Measurements from ENCODE around the gene KCNK6. TPM values are rescaled to one million over a fixed set of nuclear protein-coding genes. Genes with fewer than 3 reads are reported as not detected.
"Not testable (repeated sequence)": the region's sequence is repeated elsewhere in the genome, so short reads cannot be mapped to it uniquely, and the experiment has no call there.

The KCNK6 gene
- total RNA-seq, 1 donor from 2014 or later = 2.7 TPM

- Mint-ChIP-seq H3K4me1 (ENCODE audit: low read depth, unreplicated experiment) (peaks cover 4% of the 10 kb centered on the region), H3K9me3 (ENCODE audit: unreplicated experiment) (peaks cover 12% of the 10 kb centered on the region), H3K27ac (ENCODE audit: unreplicated experiment) (peak overlapping the region; percentile 84), H3K4me3 (ENCODE audit: unreplicated experiment) (peak overlapping the region; percentile 90), H3K36me3 (ENCODE audit: unreplicated experiment) (no peaks in the 10 kb centered on the region), H3K27me3 (ENCODE audit: unreplicated experiment) (peaks cover 9% of the 10 kb centered on the region)
- DNase-seq = peak; percentile 91
- no peak for TF ChIP-seq CTCF (IDR thresholded peaks at IDR 0.05; ENCODE audit: partially characterized antibody, unreplicated experiment)
Measured at GRCh38 chr19:38362076-38362945, 42.7 kb downstream of the KCNK6 start.

- H3K4me1 Mint-ChIP-seq (ENCODE audit: low read depth, unreplicated experiment); H3K36me3 Mint-ChIP-seq (ENCODE audit: unreplicated experiment); H3K27me3 Mint-ChIP-seq (ENCODE audit: unreplicated experiment); DNase-seq: not testable (repeated sequence)
- Mint-ChIP-seq H3K9me3 (ENCODE audit: unreplicated experiment) (peaks cover 12% of the 10 kb centered on the region), H3K4me3 (ENCODE audit: unreplicated experiment) (peak overlapping the region; percentile 79), H3K27ac (ENCODE audit: unreplicated experiment) (peak overlapping the region; percentile 82)
Measured at GRCh38 chr19:38362946-38363688, 43.5 kb downstream of the KCNK6 start.

GRCh38 chr19:38367041-38367440, 47.4 kb downstream of the KCNK6 start:
- no peak overlapping the region for H3K27ac Mint-ChIP-seq (ENCODE audit: unreplicated experiment)
- peaks cover 5% of the 10 kb centered on the region for H3K36me3 Mint-ChIP-seq (ENCODE audit: unreplicated experiment)
- no peak overlapping the region for H3K4me3 Mint-ChIP-seq (ENCODE audit: unreplicated experiment)
- TF ChIP-seq CTCF (IDR thresholded peaks at IDR 0.05; ENCODE audit: partially characterized antibody, unreplicated experiment) = no peak
- H3K27me3 Mint-ChIP-seq (ENCODE audit: unreplicated experiment) = peaks cover 7% of the 10 kb centered on the region
- H3K9me3 Mint-ChIP-seq (ENCODE audit: unreplicated experiment) = peaks cover 12% of the 10 kb centered on the region
- no peak for DNase-seq
- H3K4me1 Mint-ChIP-seq (ENCODE audit: low read depth, unreplicated experiment) = peaks cover 5% of the 10 kb centered on the region

GRCh38 chr19:38369584-38369983, 49.9 kb downstream of the KCNK6 start:
- Mint-ChIP-seq H3K27me3 (ENCODE audit: unreplicated experiment) (peaks cover 9% of the 10 kb centered on the region), H3K27ac (ENCODE audit: unreplicated experiment) (no peak overlapping the region), H3K36me3 (ENCODE audit: unreplicated experiment) (peaks cover 5% of the 10 kb centered on the region), H3K9me3 (ENCODE audit: unreplicated experiment) (peaks cover 13% of the 10 kb centered on the region), H3K4me3 (ENCODE audit: unreplicated experiment) (no peak overlapping the region), H3K4me1 (ENCODE audit: low read depth, unreplicated experiment) (peaks cover 5% of the 10 kb centered on the region)
- DNase-seq = no peak
- TF ChIP-seq CTCF (IDR thresholded peaks at IDR 0.05; ENCODE audit: partially characterized antibody, unreplicated experiment) = no peak

- no peak for DNase-seq
- H3K36me3 Mint-ChIP-seq (ENCODE audit: unreplicated experiment) = peaks cover 5% of the 10 kb centered on the region
- H3K4me3 Mint-ChIP-seq (ENCODE audit: unreplicated experiment) = no peak overlapping the region
- peak overlapping the region; percentile 74 for H3K27ac Mint-ChIP-seq (ENCODE audit: unreplicated experiment)
- peaks cover 18% of the 10 kb centered on the region for H3K9me3 Mint-ChIP-seq (ENCODE audit: unreplicated experiment)
- peaks cover 10% of the 10 kb centered on the region for H3K27me3 Mint-ChIP-seq (ENCODE audit: unreplicated experiment)
- peaks cover 7% of the 10 kb centered on the region for H3K4me1 Mint-ChIP-seq (ENCODE audit: low read depth, unreplicated experiment)
- TF ChIP-seq CTCF (IDR thresholded peaks at IDR 0.05; ENCODE audit: partially characterized antibody, unreplicated experiment) = no peak
Measured at GRCh38 chr19:38370299-38370698, 50.7 kb downstream of the KCNK6 start.
